PFSK-1 (cell line): Measurements from ENCODE around the gene SPX.

ENCODE experiments used
- FOXP2 ChIP-seq: optimal IDR thresholded peaks from 2 replicates; pipeline ENCODE3; 2011; ENCODE audit warnings: borderline replicate concordance, control low read depth, inconsistent platforms; ENCODE audit not compliant: insufficient read depth; ENCODE audit errors: extremely low read length, extremely low read depth
- POLR2AphosphoS5 ChIP-seq: IDR thresholded peaks from 2 replicates; pipeline ENCODE4 v1.6.1; 2012; ENCODE audit warnings: low read depth, mild to moderate bottlenecking, control low read depth, low read length, moderate library complexity
- SIN3A ChIP-seq: IDR thresholded peaks from 2 replicates; pipeline ENCODE4 v1.6.1; 2012; ENCODE audit warnings: mild to moderate bottlenecking, low read length, moderate library complexity, borderline replicate concordance; ENCODE audit not compliant: insufficient read depth
- TAF1 ChIP-seq: IDR thresholded peaks from 2 replicates; pipeline ENCODE4 v1.6.1; 2012; ENCODE audit warnings: low read length, control low read depth, borderline replicate concordance; ENCODE audit not compliant: insufficient read depth
- TF ChIP-seq, protein P1 (sequence below), 2 experiments: IDR thresholded peaks; 2 replicates each; pipeline versions ENCODE4 v1.6.1 to v1.8.0; 2011 to 2012; ENCODE audit warnings: low read depth in 2 of 2, low read length in 2 of 2, control low read depth in 1 of 2, inconsistent platforms in 1 of 2, mild to moderate bottlenecking in 1 of 2, moderate library complexity in 1 of 2; ENCODE audit not compliant: insufficient read depth in 1 of 2

The SPX gene

DNA sequence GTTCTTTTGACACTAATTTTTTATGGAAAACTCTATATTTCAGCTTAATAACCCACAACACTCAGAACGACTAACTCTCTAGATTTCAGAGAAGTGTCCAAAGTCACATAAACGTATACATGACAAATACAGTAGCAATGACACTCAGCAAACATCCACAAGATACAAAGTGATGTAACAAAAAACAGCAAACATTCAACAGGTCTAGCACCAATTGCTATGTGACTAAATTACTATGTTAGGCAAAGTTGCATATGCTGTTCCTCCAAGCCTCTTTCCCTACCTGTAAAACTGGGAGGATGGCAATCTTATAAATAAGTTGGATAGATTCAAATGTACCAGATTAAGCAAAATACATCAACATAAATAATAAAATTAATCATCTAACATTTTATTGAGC is 26.3 kb upstream of the SPX start:
- no peak for TF ChIP-seq SIN3A
- TF ChIP-seq, protein P1, sequence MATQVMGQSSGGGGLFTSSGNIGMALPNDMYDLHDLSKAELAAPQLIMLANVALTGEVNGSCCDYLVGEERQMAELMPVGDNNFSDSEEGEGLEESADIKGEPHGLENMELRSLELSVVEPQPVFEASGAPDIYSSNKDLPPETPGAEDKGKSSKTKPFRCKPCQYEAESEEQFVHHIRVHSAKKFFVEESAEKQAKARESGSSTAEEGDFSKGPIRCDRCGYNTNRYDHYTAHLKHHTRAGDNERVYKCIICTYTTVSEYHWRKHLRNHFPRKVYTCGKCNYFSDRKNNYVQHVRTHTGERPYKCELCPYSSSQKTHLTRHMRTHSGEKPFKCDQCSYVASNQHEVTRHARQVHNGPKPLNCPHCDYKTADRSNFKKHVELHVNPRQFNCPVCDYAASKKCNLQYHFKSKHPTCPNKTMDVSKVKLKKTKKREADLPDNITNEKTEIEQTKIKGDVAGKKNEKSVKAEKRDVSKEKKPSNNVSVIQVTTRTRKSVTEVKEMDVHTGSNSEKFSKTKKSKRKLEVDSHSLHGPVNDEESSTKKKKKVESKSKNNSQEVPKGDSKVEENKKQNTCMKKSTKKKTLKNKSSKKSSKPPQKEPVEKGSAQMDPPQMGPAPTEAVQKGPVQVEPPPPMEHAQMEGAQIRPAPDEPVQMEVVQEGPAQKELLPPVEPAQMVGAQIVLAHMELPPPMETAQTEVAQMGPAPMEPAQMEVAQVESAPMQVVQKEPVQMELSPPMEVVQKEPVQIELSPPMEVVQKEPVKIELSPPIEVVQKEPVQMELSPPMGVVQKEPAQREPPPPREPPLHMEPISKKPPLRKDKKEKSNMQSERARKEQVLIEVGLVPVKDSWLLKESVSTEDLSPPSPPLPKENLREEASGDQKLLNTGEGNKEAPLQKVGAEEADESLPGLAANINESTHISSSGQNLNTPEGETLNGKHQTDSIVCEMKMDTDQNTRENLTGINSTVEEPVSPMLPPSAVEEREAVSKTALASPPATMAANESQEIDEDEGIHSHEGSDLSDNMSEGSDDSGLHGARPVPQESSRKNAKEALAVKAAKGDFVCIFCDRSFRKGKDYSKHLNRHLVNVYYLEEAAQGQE (IDR thresholded peaks at IDR 0.05; ENCODE audit: insufficient read depth in 1 of 2, low read depth in 2 of 2, low read length in 2 of 2) = no peak
- TF ChIP-seq FOXP2 = no peak
- TF ChIP-seq TAF1 = no peak
- TF ChIP-seq POLR2AphosphoS5 = no peak

DNA sequence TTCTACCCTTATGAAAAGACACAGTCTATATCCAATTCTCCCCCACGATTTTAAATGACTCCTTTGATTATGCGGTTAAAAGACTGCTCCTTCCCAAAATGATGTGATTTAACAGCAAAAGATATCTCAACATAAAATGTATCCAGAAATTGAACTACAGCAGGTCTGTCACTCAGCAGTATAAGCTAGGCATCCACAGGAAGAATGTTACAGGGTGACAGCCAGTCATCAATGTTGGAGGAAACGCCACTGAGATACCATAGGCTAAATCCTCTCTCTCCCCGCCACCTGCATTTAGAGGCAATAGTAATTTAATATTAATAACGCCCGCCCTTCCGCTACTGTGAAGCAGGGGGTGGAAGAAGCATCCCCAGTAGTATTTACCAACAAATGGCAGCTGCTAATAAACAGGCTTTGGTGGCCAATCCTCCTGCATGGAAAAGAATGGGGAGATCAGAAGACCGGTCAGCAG is 25.3 kb upstream of the SPX start:
- no peak for TF ChIP-seq TAF1
- TF ChIP-seq, protein P1 (IDR thresholded peaks at IDR 0.05; ENCODE audit: insufficient read depth in 1 of 2, low read depth in 2 of 2, low read length in 2 of 2) = no peak
- TF ChIP-seq SIN3A = no peak
- TF ChIP-seq FOXP2 = no peak
- TF ChIP-seq POLR2AphosphoS5 = no peak

DNA sequence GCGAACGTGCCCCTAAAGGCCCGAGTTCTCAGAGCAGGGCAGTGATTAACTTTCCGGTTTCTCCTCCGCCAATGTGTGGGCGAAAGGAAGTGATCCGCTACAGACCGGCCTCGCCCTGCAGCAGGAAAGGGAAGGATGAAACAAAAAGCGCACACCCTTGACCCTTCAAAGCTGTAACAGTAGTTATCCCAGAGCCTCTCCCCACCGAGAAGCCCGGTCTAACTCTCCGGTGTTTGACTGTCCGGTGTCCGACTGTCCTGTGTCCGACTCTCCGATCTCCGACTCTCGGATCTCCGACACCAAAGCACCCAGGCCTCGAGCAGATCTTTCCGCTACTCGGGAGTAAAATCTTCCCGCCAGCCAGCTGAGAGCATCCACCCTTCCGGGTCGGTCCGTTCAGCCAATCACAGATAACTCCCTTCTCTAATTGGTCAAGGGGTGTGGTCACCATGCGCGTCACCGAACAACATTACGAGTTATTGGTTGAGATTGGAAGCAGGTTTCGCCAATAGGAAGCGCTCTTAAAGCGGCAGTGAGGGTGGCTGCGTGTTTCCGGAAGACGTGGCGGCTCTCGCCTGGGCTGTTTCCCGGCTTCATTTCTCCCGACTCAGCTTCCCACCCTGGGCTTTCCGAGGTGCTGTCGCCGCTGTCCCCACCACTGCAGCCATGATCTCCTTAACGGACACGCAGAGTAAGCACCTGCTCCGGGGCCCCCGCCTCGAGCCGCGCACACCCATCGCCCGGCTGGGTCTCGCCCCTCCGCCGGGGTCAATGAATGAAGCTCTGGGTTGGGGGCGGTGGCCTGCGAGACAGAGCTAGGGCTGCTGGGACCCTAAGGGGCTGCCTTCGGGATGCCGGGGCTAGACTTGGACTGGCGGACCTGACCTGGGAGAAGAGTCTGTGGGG is 24.6 kb upstream of the SPX start, which contains the start of the genes GOLT1B and RECQL:
TSS of gene GOLT1B (plus strand) at position 532 of the 906 bp plus-strand sequence. CDS start at position 667, 135 bp downstream.
TSS of gene RECQL (minus strand) at position 378 of the 906 bp plus-strand sequence. CDS start 2,065 bp downstream, outside the sequence.
- TF ChIP-seq POLR2AphosphoS5 (peak; percentile 88), TAF1 (peak; percentile 56), FOXP2 (no peak), SIN3A (peak; percentile 94; the same call in 1 of the 2 replicates)
- TF ChIP-seq, protein P1 (IDR thresholded peaks at IDR 0.05; ENCODE audit: insufficient read depth in 1 of 2, low read depth in 2 of 2, low read length in 2 of 2) = no peak

DNA sequence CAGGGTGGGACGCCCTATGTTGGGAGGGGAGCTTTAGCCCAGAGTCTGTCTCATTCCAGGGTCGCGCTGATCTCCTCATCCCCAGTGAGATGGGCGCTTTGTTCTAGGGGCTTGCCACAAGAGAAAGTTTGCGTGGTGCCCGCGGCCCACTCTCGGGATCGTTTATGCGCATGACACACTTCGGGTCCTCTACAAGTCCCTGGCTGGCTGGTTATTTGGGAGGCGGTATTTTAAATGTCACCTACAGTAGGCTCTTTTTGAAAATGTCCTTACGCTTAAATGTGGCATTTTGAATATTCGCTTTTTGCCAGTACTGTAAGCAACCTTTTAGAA is 24.0 kb upstream of the SPX start:
- TF ChIP-seq SIN3A = no peak
- no peak for TF ChIP-seq TAF1
- no peak for TF ChIP-seq POLR2AphosphoS5
- TF ChIP-seq FOXP2 = no peak

DNA sequence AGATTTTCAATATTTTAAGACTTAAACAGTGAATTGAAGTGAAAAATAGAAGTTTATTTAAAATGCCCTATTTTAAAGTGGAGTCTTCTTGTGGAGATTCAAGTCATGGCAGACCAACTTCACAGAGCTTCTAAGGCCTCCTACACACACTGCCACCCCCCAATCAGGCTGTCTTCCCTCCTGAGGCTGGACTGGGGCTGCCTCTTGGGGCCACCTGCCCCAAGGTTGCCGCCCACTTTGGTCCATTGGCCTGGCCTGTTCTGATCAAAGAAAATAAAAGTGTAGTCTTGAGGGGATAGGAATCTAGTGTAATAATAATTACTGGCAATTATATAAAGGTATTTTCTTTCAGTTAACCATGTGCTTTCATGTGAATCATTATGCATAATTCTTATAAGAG is 23.2 kb upstream of the SPX start:
- TF ChIP-seq, protein P1 (IDR thresholded peaks at IDR 0.05; ENCODE audit: insufficient read depth in 1 of 2, low read depth in 2 of 2, low read length in 2 of 2) = no peak
- no peak for TF ChIP-seq FOXP2
- no peak for TF ChIP-seq POLR2AphosphoS5
- no peak for TF ChIP-seq SIN3A
- no peak for TF ChIP-seq TAF1
